Measurements from ENCODE around the gene OFD1. TPM values are rescaled to one million over a fixed set of nuclear protein-coding genes. Genes with fewer than 3 reads are reported as not detected.
A peak's percentile ranks its signal among the peaks of the same experiment; 100 is the strongest.

OFD1 gene
- total and polyA plus RNA-seq, 12 donors = 7.6 to 51.5 (median 9.2) TPM

DNA sequence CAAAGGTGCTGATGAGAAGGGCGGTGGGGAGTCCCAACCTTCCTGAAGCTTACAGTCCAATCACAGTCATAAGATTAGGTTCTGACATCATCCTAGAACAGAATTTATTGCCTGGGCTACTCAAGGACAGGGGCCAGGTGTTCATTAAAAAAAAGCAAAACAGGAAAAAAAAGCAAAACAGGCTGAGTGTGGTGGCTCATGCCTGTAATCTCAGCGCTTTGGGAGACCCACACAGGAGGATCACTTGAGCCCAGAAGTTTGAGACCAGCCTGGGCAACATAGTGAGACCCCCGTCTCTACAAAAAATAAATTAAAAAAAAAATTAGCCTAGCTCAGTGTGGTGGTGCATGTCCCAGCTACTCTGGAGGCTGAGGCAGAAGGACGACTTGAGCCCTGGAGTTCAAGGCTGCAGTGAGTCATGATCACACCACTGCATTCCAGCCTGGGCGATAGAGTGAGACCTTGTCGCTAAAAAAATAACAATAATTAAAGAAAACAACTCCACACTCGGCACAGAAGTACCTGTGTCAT, 42.6 kb upstream of the OFD1 start:
- H3K27ac ChIP-seq = peak overlapping the region in 1 of 10 donors; percentile 10
- ATAC-seq (no peak), DNase-seq (no peak)
- intact Hi-C loops (cut with DNase I) = loop anchor here in 1 of 10 donors (5.0 kb wide), 1 partner anchor 40 kb away; the partner anchor contains the start of genes OFD1 and TRAPPC2
- no peak overlapping the region for H3K4me3 ChIP-seq
- no peaks in the 10 kb centered on the region for H3K9me3 ChIP-seq
- peaks cover 0 to 59% (median 41%) of the 10 kb centered on the region in 9 donors for H3K4me1 ChIP-seq
- TF ChIP-seq, protein P1, sequence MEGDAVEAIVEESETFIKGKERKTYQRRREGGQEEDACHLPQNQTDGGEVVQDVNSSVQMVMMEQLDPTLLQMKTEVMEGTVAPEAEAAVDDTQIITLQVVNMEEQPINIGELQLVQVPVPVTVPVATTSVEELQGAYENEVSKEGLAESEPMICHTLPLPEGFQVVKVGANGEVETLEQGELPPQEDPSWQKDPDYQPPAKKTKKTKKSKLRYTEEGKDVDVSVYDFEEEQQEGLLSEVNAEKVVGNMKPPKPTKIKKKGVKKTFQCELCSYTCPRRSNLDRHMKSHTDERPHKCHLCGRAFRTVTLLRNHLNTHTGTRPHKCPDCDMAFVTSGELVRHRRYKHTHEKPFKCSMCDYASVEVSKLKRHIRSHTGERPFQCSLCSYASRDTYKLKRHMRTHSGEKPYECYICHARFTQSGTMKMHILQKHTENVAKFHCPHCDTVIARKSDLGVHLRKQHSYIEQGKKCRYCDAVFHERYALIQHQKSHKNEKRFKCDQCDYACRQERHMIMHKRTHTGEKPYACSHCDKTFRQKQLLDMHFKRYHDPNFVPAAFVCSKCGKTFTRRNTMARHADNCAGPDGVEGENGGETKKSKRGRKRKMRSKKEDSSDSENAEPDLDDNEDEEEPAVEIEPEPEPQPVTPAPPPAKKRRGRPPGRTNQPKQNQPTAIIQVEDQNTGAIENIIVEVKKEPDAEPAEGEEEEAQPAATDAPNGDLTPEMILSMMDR (IDR thresholded peaks at IDR 0.05) = no peak
- WGBS, 2 donors = 70 to 75% methylated on average over 7 of the region's 7 CpGs
- no peaks in the 10 kb centered on the region for H3K36me3 ChIP-seq
- peaks cover 0 to 47% (median 0%) of the 10 kb centered on the region in 7 donors for H3K27me3 ChIP-seq

DNA sequence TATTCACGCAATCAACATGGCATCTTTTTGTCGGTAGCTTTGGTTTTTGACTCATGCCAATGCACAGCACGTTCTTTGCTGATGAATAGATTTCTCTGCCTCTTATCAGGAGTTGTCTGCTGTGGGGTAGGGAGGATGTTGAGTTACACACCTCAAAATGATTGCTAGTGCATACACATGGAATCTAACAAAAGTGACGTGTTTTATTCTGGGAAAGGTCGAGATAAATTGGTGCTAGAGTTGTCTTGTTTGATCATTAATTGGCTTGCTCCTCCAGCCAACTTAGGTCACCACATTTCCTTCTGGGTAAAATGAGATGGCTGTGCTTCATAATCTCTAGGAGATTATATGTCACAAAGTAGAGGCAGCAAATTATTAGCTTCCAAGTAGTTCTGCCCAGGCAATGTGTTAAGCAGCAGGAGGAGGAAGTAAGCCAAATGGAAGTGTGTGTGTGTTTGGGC, 41.7 kb upstream of the OFD1 start:
- H3K27me3 ChIP-seq = peaks cover 0 to 38% (median 0%) of the 10 kb centered on the region in 7 donors
- peaks cover 0 to 68% (median 41%) of the 10 kb centered on the region in 9 donors for H3K4me1 ChIP-seq
- H3K4me3 ChIP-seq = no peak overlapping the region
- no peaks in the 10 kb centered on the region for H3K9me3 ChIP-seq
- TF ChIP-seq, protein P1 (IDR thresholded peaks at IDR 0.05) = no peak
- WGBS, 2 donors = 42 to 61% methylated on average over 5 of the region's 5 CpGs
- no peak for ATAC-seq
- H3K27ac ChIP-seq = no peak overlapping the region
- no peak for DNase-seq
- no peaks in the 10 kb centered on the region for H3K36me3 ChIP-seq
- intact Hi-C loops (cut with DNase I) = loop anchor here in 1 of 10 donors (5.0 kb wide), 1 partner anchor 40 kb away; the partner anchor contains the start of genes OFD1 and TRAPPC2

DNA sequence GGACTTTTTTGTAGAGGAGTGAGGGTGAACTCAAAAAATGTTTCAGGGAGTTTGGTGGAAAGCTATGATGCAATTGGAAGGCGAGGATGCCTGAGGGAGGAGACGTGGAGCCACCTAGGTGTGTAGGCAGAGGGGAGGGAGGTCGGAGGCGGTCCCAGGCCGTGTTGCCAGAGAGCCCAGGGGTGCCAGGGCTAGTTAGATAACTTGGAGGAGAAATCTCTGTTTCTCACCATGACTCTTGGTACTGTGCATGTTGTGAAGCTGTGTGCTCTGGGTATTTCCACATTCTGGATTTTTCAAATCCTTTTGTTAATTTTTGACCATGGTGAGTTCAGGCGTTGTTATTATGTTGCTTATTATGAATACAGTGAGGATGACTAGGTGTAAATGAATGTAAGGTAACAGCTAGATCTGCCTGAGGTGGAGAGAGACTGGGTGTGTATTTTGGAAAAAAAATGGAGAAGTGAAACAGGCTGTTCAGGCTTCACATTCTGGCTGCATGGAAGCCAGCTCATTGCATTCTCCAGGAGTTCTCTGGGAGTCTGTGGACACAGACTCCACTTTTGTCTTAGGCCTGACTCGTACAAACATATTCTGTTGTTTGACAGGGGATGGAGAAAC, 41.1 kb upstream of the OFD1 start:
- DNase-seq = no peak
- TF ChIP-seq, protein P1 (IDR thresholded peaks at IDR 0.05) = no peak
- H3K36me3 ChIP-seq = no peaks in the 10 kb centered on the region
- peak overlapping the region in 1 of 10 donors; percentile 19 for H3K27ac ChIP-seq
- ATAC-seq = no peak
- no peaks in the 10 kb centered on the region for H3K9me3 ChIP-seq
- peaks cover 0 to 69% (median 44%) of the 10 kb centered on the region in 9 donors for H3K4me1 ChIP-seq
- intact Hi-C loops (cut with DNase I) = loop anchor here in 1 of 10 donors (5.0 kb wide), 1 partner anchor 39 kb away; the partner anchor contains the start of genes OFD1 and TRAPPC2
- WGBS, 2 donors = 54 to 62% methylated on average over 7 of the region's 7 CpGs
- H3K27me3 ChIP-seq = peaks cover 0 to 32% (median 0%) of the 10 kb centered on the region in 7 donors
- H3K4me3 ChIP-seq = no peak overlapping the region

DNA sequence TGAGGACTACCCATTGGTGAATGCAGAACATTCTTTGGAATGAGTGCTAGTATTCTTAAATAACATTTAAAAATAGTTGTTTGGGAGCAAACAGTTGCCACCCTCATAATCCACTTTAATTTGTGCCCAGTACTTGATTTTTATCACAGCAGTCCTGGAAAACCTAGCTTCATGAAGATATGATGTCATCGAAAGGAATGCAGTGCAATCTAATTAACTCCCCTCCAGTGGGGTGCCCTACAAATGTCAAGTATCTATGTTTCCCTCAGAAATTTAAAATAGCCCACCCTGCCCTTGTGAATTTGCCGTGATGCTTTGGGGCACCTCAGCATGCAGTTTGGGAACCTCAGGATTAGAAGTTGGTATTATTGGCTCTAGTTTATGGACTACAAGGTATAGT, 40.2 kb upstream of the OFD1 start:
- intact Hi-C loops (cut with DNase I) = loop anchor here in 1 of 10 donors (5.0 kb wide), 1 partner anchor 38 kb away; the partner anchor contains the start of genes OFD1 and TRAPPC2
- TF ChIP-seq, protein P1 (IDR thresholded peaks at IDR 0.05) = no peak
- WGBS, 2 donors = 39 to 62% methylated on average over 2 of the region's 2 CpGs
- H3K36me3 ChIP-seq = no peaks in the 10 kb centered on the region
- H3K9me3 ChIP-seq = no peaks in the 10 kb centered on the region
- ATAC-seq = no peak
- no peak for DNase-seq
- H3K4me3 ChIP-seq = no peak overlapping the region
- H3K4me1 ChIP-seq = peaks cover 0 to 76% (median 53%) of the 10 kb centered on the region in 9 donors
- H3K27ac ChIP-seq = peak overlapping the region in 1 of 10 donors; percentile 26
- H3K27me3 ChIP-seq = peaks cover 0 to 28% (median 0%) of the 10 kb centered on the region in 7 donors
